Esophagus (tissue), 2 donors: ENCODE data around the gene MTHFS. TPM values are rescaled to one million over a fixed set of nuclear protein-coding genes. Genes with fewer than 3 reads are reported as not detected.

Experiments used
- H3K27ac ChIP-seq, 2 donors: one replicate each; pipeline ENCODE4 v1.5.1; 2013; ENCODE audit warnings: low read depth in 2 of 2, mild to moderate bottlenecking in 2 of 2, inconsistent platforms in 1 of 2, low read length in 1 of 2, moderate library complexity in 1 of 2
- H3K27me3 ChIP-seq, 2 donors: one replicate each; pipeline ENCODE4 v1.6.1; 2013; ENCODE audit warnings: low read length in 2 of 2, control low read depth in 1 of 2, mild to moderate bottlenecking in 1 of 2; ENCODE audit not compliant: insufficient read depth in 2 of 2, control insufficient read depth in 1 of 2
- H3K36me3 ChIP-seq, 2 donors: one replicate each; pipeline ENCODE4 v1.6.1; 2013; ENCODE audit warnings: low read length in 1 of 2; ENCODE audit not compliant: control insufficient read depth in 2 of 2, insufficient read depth in 2 of 2
- H3K4me1 ChIP-seq, 2 donors: one replicate each; pipeline ENCODE4 v1.6.1; 2013; ENCODE audit warnings: low read length in 1 of 2; ENCODE audit not compliant: control insufficient read depth in 2 of 2, insufficient read depth in 2 of 2
- H3K4me3 ChIP-seq, 2 donors: one replicate each; pipeline ENCODE4 v1.5.1; 2013; ENCODE audit warnings: low read length in 2 of 2, mild to moderate bottlenecking in 2 of 2, low read depth in 1 of 2, moderate library complexity in 1 of 2
- H3K9me3 ChIP-seq, 2 donors: one replicate each; pipeline ENCODE4 v1.6.1; 2013; ENCODE audit warnings: mild to moderate bottlenecking in 2 of 2, low read depth in 1 of 2, low read length in 1 of 2, moderate library complexity in 1 of 2; ENCODE audit not compliant: control insufficient read depth in 2 of 2, insufficient read depth in 1 of 2
- WGBS, 2 donors: extraction: QIAGEN DNeasy Blood & Tissue Kit; methylation state at CpG; one replicate each; pipeline ENCODE4 v1.1.7; 2013; 5-methylcytosine and 5-hydroxymethylcytosine counted together
- polyA plus RNA-seq, 2 donors: library from polyadenylated mRNA; stranded (reverse); fragments of 200-250 nt; gene quantifications; one replicate each; pipeline ENCODE4 v1.2.3, GENCODE V29; 2013
- donor health status: healthy with polysubstance abuse.
- donor health status: Bipolar disorder and iron deficiency.

Gene MTHFS
- polyA plus RNA-seq, 2 donors = 17.1 to 32.8 TPM

DNA sequence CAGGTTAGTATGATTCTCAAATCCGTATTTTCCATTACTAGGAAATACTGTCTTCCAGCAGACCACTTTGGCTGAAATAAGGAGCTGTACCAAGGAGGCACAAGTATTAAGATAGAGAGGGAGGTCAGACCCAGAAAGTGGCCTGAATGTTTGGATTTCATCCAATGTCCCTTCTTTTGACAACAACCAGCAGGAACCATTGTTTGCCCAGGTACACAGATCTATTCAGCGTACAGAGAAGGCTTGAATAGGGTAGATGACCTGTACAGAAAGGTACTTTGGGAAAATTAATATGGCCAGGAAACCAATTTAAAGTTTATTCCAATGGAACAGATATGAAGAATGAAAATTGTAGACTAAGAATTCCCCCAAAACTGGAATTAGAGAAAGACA lies 12.6 kb downstream of the MTHFS start:
- peaks cover 2 to 11% of the 10 kb centered on the region in 2 donors for H3K36me3 ChIP-seq
- no peaks in the 10 kb centered on the region for H3K27me3 ChIP-seq
- 80 to 95% methylated on average over 2 of the region's 2 CpGs for WGBS, 2 donors
- no peak overlapping the region for H3K4me3 ChIP-seq
- H3K9me3 ChIP-seq = no peaks in the 10 kb centered on the region
- no peaks in the 10 kb centered on the region for H3K4me1 ChIP-seq
- no peak overlapping the region for H3K27ac ChIP-seq

DNA sequence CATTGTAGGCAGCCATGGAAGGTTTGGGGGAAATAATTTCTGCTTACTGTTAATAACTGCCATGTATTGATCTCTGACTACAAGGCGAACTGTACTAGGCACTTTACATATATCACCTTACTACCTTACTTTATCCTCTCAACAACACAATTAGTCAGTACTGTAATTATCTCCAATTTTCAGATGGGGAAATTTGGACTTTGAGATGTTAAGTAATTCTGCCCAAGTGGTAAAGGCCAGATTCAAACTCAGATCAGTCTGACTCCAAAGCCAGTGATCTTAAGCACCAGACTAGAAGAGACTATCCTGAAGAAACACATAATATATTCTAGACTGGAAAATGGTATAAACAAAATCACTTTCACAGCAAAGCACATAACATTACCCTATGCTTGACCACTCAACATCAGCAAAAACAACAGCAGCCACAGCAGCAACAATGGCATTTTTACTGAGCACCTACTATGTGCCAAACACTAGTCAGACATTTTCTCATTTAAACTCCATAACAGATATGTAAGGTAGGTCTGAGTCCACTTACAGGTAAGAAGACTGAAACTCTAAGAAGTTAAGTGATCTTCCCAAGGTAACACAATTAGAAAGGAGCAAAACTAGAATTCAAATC lies 13.1 kb downstream of the MTHFS start:
- Histone ChIP-seq H3K27me3 (no peaks in the 10 kb centered on the region), H3K9me3 (no peaks in the 10 kb centered on the region), H3K4me1 (no peaks in the 10 kb centered on the region), H3K4me3 (no peak overlapping the region), H3K27ac (no peak overlapping the region), H3K36me3 (peaks cover 0 to 7% of the 10 kb centered on the region in 2 donors)
- WGBS, 2 donors = 95 to 98% methylated on average over 1 of the region's 1 CpG

DNA sequence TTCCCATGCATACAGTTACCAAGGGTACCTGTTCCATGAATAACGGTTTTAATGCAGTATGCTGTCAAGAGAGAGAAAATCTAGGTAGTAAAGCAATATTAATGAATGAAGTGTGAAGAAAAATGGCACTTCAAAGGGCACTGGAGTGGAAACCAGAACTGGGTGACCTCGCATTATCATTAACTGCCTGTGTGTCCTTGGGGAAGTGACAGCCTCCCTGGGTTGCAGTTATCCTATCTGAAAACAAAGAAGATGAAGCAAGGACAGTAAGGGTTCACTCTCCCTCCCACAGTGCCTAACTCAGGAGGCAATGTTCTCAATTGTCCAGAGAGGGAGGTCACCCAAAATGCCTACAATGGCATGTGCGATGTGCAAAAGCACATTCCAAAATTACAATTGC lies 15.1 kb downstream of the MTHFS start:
- WGBS, 2 donors = 87 to 88% methylated on average over 3 of the region's 3 CpGs
- Histone ChIP-seq H3K9me3 (no peaks in the 10 kb centered on the region), H3K4me3 (no peak overlapping the region), H3K4me1 (no peaks in the 10 kb centered on the region), H3K27ac (no peak overlapping the region), H3K27me3 (no peaks in the 10 kb centered on the region), H3K36me3 (peaks cover 0 to 7% of the 10 kb centered on the region in 2 donors)

GRCh38 chr15:79881254-79881653 lies 15.6 kb downstream of the MTHFS start:
- WGBS, 2 donors = 66 to 67% methylated on average over 2 of the region's 2 CpGs

GRCh38 chr15:79878078-79878705 lies 18.6 kb downstream of the MTHFS start:
- Histone ChIP-seq H3K27ac (no peak overlapping the region), H3K4me3 (no peak overlapping the region), H3K9me3 (no peaks in the 10 kb centered on the region), H3K36me3 (peaks cover 0 to 4% of the 10 kb centered on the region in 2 donors), H3K4me1 (no peaks in the 10 kb centered on the region), H3K27me3 (no peaks in the 10 kb centered on the region)
- 92 to 96% methylated on average over 7 of the region's 7 CpGs for WGBS, 2 donors

More at GRCh38 chr15:79881254-79881653, 15.6 kb downstream of the MTHFS start:
- Histone ChIP-seq H3K36me3 (peaks cover 0 to 7% of the 10 kb centered on the region in 2 donors), H3K4me3 (no peak overlapping the region), H3K9me3 (no peaks in the 10 kb centered on the region), H3K27me3 (no peaks in the 10 kb centered on the region), H3K4me1 (no peaks in the 10 kb centered on the region), H3K27ac (no peak overlapping the region)

DNA sequence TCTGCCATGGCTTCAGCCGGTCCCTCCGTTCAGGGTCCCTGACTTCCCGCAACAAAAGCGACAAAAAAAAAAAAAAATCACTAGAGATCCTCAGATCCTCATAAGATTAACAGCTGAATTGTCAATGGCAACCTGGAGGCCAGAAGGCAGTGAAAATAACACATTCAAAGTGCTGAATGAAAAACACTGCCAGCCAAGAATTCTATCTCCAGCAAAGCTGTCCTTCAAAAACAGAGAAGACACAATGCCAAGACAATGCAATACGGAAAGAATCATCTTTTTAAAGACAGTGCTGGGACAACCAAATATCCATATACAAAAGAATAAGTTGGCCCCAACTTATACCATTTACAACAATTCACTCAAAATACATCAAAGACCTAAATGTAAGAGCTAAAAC lies 21.6 kb downstream of the MTHFS start:
- Histone ChIP-seq H3K27ac (no peak overlapping the region), H3K27me3 (no peaks in the 10 kb centered on the region), H3K9me3 (no peaks in the 10 kb centered on the region), H3K4me3 (no peak overlapping the region), H3K4me1 (no peaks in the 10 kb centered on the region), H3K36me3 (no peaks in the 10 kb centered on the region)
- 98 to 99% methylated on average over 5 of the region's 5 CpGs for WGBS, 2 donors

- Histone ChIP-seq H3K36me3 (no peaks in the 10 kb centered on the region), H3K4me1 (no peaks in the 10 kb centered on the region), H3K27me3 (no peaks in the 10 kb centered on the region), H3K27ac (no peak overlapping the region), H3K4me3 (no peak overlapping the region), H3K9me3 (no peaks in the 10 kb centered on the region)
Measured at GRCh38 chr15:79874242-79874641, 22.6 kb downstream of the MTHFS start.

- Histone ChIP-seq H3K27me3 (no peaks in the 10 kb centered on the region), H3K9me3 (no peaks in the 10 kb centered on the region), H3K4me3 (no peak overlapping the region), H3K36me3 (no peaks in the 10 kb centered on the region), H3K4me1 (no peaks in the 10 kb centered on the region), H3K27ac (no peak overlapping the region)
- 83 to 86% methylated on average over 8 of the region's 8 CpGs for WGBS, 2 donors
Measured at GRCh38 chr15:79872358-79873017, 24.3 kb downstream of the MTHFS start.

- no peak overlapping the region for H3K27ac ChIP-seq
- no peaks in the 10 kb centered on the region for H3K4me1 ChIP-seq
- WGBS, 2 donors = 96% methylated on average over 2 of the region's 2 CpGs
- no peaks in the 10 kb centered on the region for H3K36me3 ChIP-seq
- H3K27me3 ChIP-seq = no peaks in the 10 kb centered on the region
- H3K4me3 ChIP-seq = no peak overlapping the region
- H3K9me3 ChIP-seq = no peaks in the 10 kb centered on the region
Measured at GRCh38 chr15:79868554-79868953, 28.3 kb downstream of the MTHFS start.
